Caco-2 (cell line): ENCODE measurements around the gene TINCR. TPM values are rescaled to one million over a fixed set of nuclear protein-coding genes. Genes with fewer than 3 reads are reported as not detected.

Experiments used
- BruUV-seq: library from RNA; stranded (reverse); fragments of 400-500 nt; replicated peaks from 2 replicates; lab custom pipeline; 2021; lab: Mats Ljungman, UMichigan
- CTCF ChIA-PET: fragments of 300-600 bp; sonication (Branson Sonifier 250); formaldehyde crosslinking; loops from one replicate; lab custom pipeline; 2022; ENCODE audit warnings: antibody characterized with exemption; lab: Charles Lee
- POLR2A ChIA-PET: fragments of 300-600 bp; sonication (Branson Sonifier 250); formaldehyde crosslinking; loops from one replicate; lab custom pipeline; 2022; ENCODE audit warnings: antibody characterized with exemption; lab: Charles Lee
- DNase-seq, 2 experiments: peaks; one replicate each; pipeline versions ENCODE4 v3.0.0 to v3.0.0-alpha.2; 2020 to 2022
- H3K27me3 ChIP-seq: replicated peaks from 2 replicates; pipeline ENCODE4 v1.6.0; 2011; ENCODE audit warnings: low read length; ENCODE audit not compliant: control insufficient read depth, insufficient read depth
- H3K36me3 ChIP-seq: 2 replicates; pipeline ENCODE4 v1.5.1; 2011; ENCODE audit warnings: low read length; ENCODE audit not compliant: control insufficient read depth, insufficient read depth
- H3K4me1 ChIP-seq: fragments of 250-450 bp; sonication (Bioruptor Pico); 2 replicates; pipeline ENCODE4 v1.5.1; 2020; ENCODE audit warnings: mild to moderate bottlenecking
- H3K4me3 ChIP-seq: 2 replicates; pipeline ENCODE4 v1.5.1; 2011; ENCODE audit warnings: low read depth, mild to moderate bottlenecking, control low read depth, low read length
- H3K9me3 ChIP-seq: fragments of 250-450 bp; sonication (Bioruptor Pico); 2 replicates; pipeline ENCODE4 v1.5.1; 2020; ENCODE audit warnings: mild to moderate bottlenecking, moderate library complexity
- H3K27ac Mint-ChIP-seq: one replicate; pipeline ENCODE4 v1.8.0; 2022; ENCODE audit warnings: mixed read lengths; ENCODE audit not compliant: unreplicated experiment
- H3K27me3 Mint-ChIP-seq: one replicate; pipeline ENCODE4 v1.8.0; 2022; ENCODE audit warnings: mixed read lengths; ENCODE audit not compliant: insufficient read depth, unreplicated experiment
- H3K36me3 Mint-ChIP-seq: one replicate; pipeline ENCODE4 v1.8.0; 2022; ENCODE audit warnings: mild to moderate bottlenecking, mixed read lengths; ENCODE audit not compliant: insufficient read depth, unreplicated experiment
- H3K4me1 Mint-ChIP-seq: one replicate; pipeline ENCODE4 v1.8.0; 2022; ENCODE audit warnings: low read depth, mixed read lengths; ENCODE audit not compliant: unreplicated experiment
- H3K4me3 Mint-ChIP-seq: one replicate; pipeline ENCODE4 v1.8.0; 2022; ENCODE audit warnings: mild to moderate bottlenecking, moderate library complexity, mixed read lengths; ENCODE audit not compliant: unreplicated experiment
- H3K9me3 Mint-ChIP-seq: one replicate; pipeline ENCODE4 v1.8.0; 2022; ENCODE audit warnings: mixed read lengths; ENCODE audit not compliant: unreplicated experiment
- intact Hi-C: fragments of 100-400 bp; cut with micrococcal nuclease; formaldehyde crosslinking; loops from one replicate; pipeline ENCODE4 v1.10.0; 2022; ENCODE audit not compliant: unreplicated experiment
- total RNA-seq: library from RNA; stranded (reverse); gene quantifications from 2 replicates; pipeline ENCODE4 v1.2.3, GENCODE V29; 2022
- TF ChIP-seq, protein P1 (sequence below), 2 experiments: fragments of 200-600 bp in 1 of 2; IDR thresholded peaks; 1 replicate in 1 of 2; 2 replicates in 1 of 2; pipeline versions ENCODE4 v1.5.1 to v1.8.0; 2011 to 2022; ENCODE audit warnings: antibody characterized with exemption in 1 of 2, control low read depth in 1 of 2, inconsistent platforms in 1 of 2, low read depth in 1 of 2, low read length in 1 of 2, mild to moderate bottlenecking in 1 of 2, moderate library complexity in 1 of 2; ENCODE audit not compliant: insufficient read depth in 1 of 2, severe bottlenecking in 1 of 2, unreplicated experiment in 1 of 2

The TINCR gene
- total RNA-seq, 1 experiment from 2014 or later, result 3.8 TPM

DNA sequence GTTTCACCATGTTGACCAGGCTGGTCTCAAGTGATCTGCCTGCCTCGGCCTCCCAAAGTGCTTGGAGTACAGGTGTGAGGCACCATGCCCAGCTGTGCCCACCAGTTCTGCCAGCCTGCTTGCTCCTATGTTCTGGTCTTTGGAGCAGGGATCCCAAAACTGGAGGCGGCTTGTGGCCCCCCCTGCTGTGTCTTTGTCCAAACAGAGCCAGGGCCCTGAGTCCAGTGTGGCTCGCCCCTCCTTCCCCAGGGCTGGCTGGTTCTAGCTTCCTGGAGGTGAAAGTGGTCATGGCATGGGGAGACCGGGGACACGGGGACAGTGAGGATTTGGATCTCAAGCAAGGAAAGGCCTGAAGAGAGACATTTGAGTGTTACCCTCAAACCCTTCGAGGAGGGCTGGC, 11.5 kb upstream of the TINCR start:
- no peak overlapping the region for H3K27ac Mint-ChIP-seq

GRCh38 chr19:5578097-5578846, 10.5 kb upstream of the TINCR start:
- no peaks in the 10 kb centered on the region for H3K9me3 ChIP-seq
- intact Hi-C loops, result loop anchor here (1.0 kb wide), 1 partner anchor 30 kb away; no protein-coding TSS in a partner anchor
- peaks cover 10% of the 10 kb centered on the region for H3K4me1 ChIP-seq
- peaks cover 14% of the 10 kb centered on the region for H3K4me1 Mint-ChIP-seq
- DNase-seq, result peak; percentile 69 to 83
- ChIA-PET CTCF (no interaction called here), POLR2A (no interaction called here)
- peak overlapping the region; percentile 63 for H3K27ac Mint-ChIP-seq
- H3K9me3 Mint-ChIP-seq, result no peaks in the 10 kb centered on the region
- H3K4me3 Mint-ChIP-seq, result peak overlapping the region; percentile 73
- TF ChIP-seq, protein P1, sequence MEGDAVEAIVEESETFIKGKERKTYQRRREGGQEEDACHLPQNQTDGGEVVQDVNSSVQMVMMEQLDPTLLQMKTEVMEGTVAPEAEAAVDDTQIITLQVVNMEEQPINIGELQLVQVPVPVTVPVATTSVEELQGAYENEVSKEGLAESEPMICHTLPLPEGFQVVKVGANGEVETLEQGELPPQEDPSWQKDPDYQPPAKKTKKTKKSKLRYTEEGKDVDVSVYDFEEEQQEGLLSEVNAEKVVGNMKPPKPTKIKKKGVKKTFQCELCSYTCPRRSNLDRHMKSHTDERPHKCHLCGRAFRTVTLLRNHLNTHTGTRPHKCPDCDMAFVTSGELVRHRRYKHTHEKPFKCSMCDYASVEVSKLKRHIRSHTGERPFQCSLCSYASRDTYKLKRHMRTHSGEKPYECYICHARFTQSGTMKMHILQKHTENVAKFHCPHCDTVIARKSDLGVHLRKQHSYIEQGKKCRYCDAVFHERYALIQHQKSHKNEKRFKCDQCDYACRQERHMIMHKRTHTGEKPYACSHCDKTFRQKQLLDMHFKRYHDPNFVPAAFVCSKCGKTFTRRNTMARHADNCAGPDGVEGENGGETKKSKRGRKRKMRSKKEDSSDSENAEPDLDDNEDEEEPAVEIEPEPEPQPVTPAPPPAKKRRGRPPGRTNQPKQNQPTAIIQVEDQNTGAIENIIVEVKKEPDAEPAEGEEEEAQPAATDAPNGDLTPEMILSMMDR (IDR thresholded peaks at IDR 0.05; ENCODE audit: insufficient read depth in 1 of 2, low read depth in 1 of 2, low read length in 1 of 2, severe bottlenecking in 1 of 2, unreplicated experiment in 1 of 2), result peak; percentile 92 to 97
- H3K36me3 ChIP-seq, result no peaks in the 10 kb centered on the region
- H3K27me3 Mint-ChIP-seq, result no peaks in the 10 kb centered on the region
- H3K4me3 ChIP-seq, result peak overlapping the region; percentile 41
- BruUV-seq, result no TSS peak
- H3K36me3 Mint-ChIP-seq, result peaks cover 14% of the 10 kb centered on the region
- no peaks in the 10 kb centered on the region for H3K27me3 ChIP-seq

More for the DNA sequence above, 11.5 kb upstream of the TINCR start:
- H3K27me3 ChIP-seq, result no peaks in the 10 kb centered on the region
- H3K36me3 ChIP-seq, result no peaks in the 10 kb centered on the region
- no peak overlapping the region for H3K4me3 ChIP-seq
- H3K4me1 ChIP-seq, result peaks cover 10% of the 10 kb centered on the region
- no TSS peak for BruUV-seq
- no peaks in the 10 kb centered on the region for H3K27me3 Mint-ChIP-seq
- ChIA-PET POLR2A (no interaction called here), CTCF (no interaction called here)
- H3K4me3 Mint-ChIP-seq, result no peak overlapping the region
- TF ChIP-seq, protein P1 (IDR thresholded peaks at IDR 0.05; ENCODE audit: insufficient read depth in 1 of 2, low read depth in 1 of 2, low read length in 1 of 2, severe bottlenecking in 1 of 2, unreplicated experiment in 1 of 2), result no peak
- H3K9me3 ChIP-seq, result no peaks in the 10 kb centered on the region
- no peak for DNase-seq
- intact Hi-C loops, result no loop called here
- peaks cover 13% of the 10 kb centered on the region for H3K4me1 Mint-ChIP-seq
- no peaks in the 10 kb centered on the region for H3K9me3 Mint-ChIP-seq
- peaks cover 14% of the 10 kb centered on the region for H3K36me3 Mint-ChIP-seq

DNA sequence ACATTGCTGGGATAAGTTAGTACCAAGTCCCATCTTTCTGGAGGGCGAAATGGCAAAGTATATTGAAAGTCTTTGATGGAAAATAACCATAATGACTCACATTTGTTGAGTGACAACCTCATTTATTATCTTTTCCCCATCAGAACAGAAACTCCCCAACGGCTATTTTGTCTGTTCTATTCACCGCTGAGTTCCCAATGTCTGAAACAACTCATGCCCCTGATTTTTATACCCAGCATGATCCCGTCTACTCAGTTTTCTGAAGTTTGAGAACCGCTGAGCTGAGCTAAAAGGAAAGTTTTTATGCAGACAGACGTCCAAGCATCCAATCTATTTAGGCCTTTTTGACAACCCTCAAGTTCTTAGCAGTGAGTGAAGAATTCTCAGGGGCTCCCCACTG, 7.8 kb upstream of the TINCR start:
- H3K9me3 Mint-ChIP-seq, result no peaks in the 10 kb centered on the region
- POLR2A ChIA-PET, result no interaction called here
- H3K4me1 ChIP-seq, result peaks cover 13% of the 10 kb centered on the region

More for the DNA sequence above, 7.8 kb upstream of the TINCR start:
- H3K4me1 Mint-ChIP-seq, result peaks cover 26% of the 10 kb centered on the region
- peaks cover 14% of the 10 kb centered on the region for H3K36me3 Mint-ChIP-seq
- intact Hi-C loops, result no loop called here
- CTCF ChIA-PET, result no interaction called here
- Histone ChIP-seq H3K9me3 (no peaks in the 10 kb centered on the region), H3K27me3 (no peaks in the 10 kb centered on the region), H3K36me3 (no peaks in the 10 kb centered on the region), H3K4me3 (no peak overlapping the region)
- no peak for DNase-seq
- BruUV-seq, result no TSS peak
- H3K4me3 Mint-ChIP-seq, result no peak overlapping the region
- H3K27ac Mint-ChIP-seq, result no peak overlapping the region
- TF ChIP-seq, protein P1 (IDR thresholded peaks at IDR 0.05; ENCODE audit: insufficient read depth in 1 of 2, low read depth in 1 of 2, low read length in 1 of 2, severe bottlenecking in 1 of 2, unreplicated experiment in 1 of 2), result no peak
- no peaks in the 10 kb centered on the region for H3K27me3 Mint-ChIP-seq
